Medulla oblongata (tissue), 1 donor: ENCODE data around the gene UBE2A.

Source experiments
- DNase-seq: peaks from one replicate; pipeline ENCODE4 v3.0.0-alpha.2; 2015; ENCODE audit errors: extremely low spot score

The UBE2A gene

GRCh38 chrX:119574394-119575266 lies at the start of gene UBE2A:
UBE2A (plus strand) TSS chrX:119574563; CDS start chrX:119574712, 149 bp downstream.
- peak; percentile 83 for DNase-seq

GRCh38 chrX:119529345-119530276 lies 44.8 kb upstream of the UBE2A start:
- DNase-seq = no peak

DNA sequence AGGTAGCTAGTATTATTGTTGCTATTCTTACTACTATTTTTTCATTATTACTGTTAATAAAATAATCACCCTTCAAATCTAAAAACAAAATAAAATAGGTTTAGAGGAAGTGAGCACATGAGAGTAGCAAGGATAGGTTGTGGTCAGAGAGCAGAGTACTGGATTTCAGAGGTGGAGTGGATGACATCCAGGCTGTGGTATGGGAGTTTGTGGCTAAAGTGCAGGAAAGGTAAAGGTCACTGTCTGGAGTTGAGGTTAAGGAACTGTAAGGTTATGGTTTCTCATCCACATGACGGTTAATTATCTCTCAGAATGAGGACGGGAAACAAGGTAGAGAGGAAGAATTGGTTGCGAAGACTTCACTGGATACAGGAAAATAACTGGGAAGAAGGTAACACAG lies 36.9 kb upstream of the UBE2A start:
- no peak for DNase-seq

DNA sequence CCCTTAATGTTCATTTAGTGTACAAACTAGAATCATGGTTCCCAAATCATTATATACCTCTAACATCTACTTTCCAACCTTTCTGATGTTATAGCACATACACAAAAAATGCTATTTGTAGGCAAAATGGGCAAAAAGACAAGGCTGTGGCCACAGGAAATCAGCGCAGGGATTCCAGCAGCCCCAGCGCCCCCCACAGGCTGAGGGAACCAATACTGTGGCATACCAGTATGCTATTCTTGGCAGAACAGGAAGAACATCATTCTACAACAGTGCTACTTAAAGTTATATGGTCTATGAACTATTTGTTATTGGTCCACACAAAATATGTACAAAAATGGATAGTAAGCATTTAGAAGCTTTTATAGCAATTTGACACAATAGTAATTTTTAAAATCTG lies 34.5 kb upstream of the UBE2A start:
- DNase-seq = no peak

DNA sequence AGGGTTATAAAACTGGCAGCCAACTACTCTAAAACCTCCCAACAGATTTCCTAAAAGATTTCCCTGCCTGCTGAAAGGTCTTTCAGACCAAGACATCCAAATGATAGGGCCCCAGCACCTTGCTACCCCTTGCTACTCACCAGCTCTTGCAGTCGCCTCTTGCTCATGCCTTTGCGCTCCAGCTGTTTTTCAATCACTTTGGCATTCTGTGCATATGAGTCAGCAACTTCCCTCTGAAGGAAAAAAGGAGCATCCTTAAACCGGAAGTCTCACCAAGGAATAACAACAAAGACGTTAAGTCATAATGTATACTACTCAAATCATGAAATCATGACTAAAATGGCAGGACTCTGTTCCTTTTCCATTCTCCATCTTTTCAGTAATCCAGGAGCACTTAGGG lies 33.2 kb upstream of the UBE2A start:
- DNase-seq = no peak

DNA sequence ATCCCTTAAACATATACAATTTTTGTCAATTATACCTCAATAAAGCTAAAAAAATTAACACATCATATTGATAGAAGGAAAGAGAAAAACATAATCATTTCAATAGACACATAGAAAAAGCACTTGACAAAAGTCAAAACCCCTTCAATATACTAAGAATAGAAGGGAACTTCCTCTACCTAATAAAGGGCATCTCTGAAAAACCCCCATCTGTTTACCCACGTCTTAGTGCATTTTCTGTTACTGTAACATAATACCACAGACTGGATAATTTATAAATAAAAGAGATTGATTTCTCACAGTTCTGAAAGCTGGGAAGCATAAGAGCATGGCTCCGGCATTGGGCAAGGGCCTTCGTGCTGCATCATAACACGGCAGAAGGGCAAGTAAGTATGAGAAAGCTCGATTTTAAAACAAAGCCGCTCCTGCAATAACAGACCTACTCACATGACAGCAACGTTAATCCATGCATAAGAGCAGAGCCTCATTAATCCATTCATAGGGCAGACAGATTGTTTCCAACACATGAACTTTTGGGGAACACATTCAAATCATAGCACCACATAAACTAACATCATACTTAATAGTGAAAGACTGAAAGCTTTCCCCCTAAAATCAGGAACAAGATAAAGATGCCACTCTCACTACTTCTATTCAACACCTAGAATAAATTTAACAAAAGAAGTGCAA lies 24.9 kb upstream of the UBE2A start:
- DNase-seq = no peak

DNA sequence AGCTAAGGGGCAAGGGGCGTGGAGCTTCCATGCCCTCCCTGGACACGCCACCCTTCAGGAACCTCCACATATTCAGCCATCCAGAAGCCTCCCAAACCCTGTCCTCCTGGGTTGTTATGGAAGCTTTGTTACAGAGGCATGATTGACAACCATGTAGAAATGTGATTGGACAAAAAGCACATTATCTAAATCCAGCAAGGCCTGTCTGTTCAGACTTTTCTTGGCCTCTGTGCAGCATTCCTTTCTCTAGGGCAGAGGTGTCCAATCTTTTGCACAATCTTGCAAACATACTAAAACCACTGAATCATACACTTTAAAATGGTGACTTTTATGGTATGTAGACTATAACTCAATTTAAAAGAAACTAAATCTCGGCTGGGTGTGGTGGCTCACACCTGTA lies 21.9 kb upstream of the UBE2A start:
- DNase-seq = no peak

DNA sequence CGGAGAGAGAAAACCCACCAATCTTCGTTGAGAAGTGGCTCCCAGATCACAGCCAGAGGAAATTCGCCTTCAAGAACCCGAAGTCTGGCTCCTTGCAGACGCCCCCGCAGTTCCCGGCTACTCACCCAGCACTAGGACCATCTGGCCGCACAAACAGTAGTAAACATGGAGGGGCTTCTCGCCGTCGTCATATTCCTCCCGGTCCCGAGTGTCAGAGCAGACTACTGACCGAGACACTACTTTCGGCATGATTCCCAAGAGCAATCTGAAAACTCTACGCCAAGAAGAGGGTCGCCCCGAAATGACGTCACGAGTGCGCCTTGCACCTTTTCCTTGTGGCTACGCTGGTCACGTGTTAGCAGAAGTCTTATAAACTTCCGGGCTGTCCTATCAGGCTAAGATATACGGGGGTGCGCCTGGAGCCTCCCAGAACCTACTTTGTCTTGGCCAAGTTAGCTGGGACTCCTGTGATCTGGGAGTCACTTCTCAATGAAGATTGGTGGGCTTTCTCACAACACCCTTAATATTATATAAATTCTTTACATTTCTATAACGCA lies 9.2 kb upstream of the UBE2A start, which contains the start of gene STEEP1:
Gene STEEP1 (minus strand): TSS at position 303 of the 557 bp plus-strand sequence. CDS start 54 bp downstream, at position 249.
- peak; percentile 87 for DNase-seq

- no peak for DNase-seq
Observed at GRCh38 chrX:119570351-119570835, 4.0 kb upstream of the UBE2A start.

GRCh38 chrX:119573222-119573621 lies 1.1 kb upstream of the UBE2A start:
- no peak for DNase-seq

DNA sequence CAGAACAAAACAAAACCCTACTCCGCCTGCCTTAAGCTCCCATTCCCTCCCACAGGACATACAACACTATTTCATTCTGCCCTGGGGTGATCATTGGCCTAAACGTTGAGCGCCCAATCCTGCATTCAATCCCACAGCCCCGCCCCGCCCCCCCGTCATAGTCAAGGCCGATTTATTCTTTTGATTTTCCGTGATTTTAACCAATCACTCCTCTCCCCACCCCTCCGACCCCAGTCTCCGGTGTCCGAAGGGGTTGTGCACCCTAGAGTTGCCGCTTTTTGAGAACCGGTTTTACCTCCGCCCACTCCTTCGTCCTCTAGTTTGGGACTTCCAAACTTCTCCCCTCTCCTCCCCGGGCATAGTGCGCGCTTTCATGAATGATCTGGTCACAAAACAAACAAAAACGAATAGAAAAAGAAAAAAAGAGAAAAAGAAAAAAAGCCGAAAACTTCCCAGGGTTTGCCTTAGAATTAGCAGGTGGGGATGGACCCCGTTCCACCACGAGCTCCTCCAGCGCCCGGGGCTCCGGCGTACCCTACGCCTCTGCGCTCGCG lies 446 bp upstream of the UBE2A start:
- peak; percentile 24 for DNase-seq

DNA sequence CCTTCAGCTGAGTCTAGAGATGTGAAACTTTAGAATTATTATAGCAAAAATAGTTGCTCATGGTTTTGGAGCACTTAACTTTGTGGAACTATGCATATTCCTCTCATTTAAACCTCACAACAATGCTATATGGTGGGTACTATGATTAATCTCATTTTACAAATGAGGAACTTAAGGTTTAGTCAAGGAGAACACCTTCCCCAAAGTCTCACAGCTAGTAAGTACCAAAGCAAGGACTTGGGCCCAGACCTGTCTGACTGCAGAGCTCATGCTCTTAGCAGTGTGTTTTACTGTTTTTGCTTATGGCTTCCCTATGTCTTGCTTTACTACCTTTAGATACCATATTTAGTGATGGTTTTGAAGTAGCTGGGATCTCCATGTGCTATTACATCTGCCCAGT lies 5.1 kb downstream of the UBE2A start:
- no peak for DNase-seq

DNA sequence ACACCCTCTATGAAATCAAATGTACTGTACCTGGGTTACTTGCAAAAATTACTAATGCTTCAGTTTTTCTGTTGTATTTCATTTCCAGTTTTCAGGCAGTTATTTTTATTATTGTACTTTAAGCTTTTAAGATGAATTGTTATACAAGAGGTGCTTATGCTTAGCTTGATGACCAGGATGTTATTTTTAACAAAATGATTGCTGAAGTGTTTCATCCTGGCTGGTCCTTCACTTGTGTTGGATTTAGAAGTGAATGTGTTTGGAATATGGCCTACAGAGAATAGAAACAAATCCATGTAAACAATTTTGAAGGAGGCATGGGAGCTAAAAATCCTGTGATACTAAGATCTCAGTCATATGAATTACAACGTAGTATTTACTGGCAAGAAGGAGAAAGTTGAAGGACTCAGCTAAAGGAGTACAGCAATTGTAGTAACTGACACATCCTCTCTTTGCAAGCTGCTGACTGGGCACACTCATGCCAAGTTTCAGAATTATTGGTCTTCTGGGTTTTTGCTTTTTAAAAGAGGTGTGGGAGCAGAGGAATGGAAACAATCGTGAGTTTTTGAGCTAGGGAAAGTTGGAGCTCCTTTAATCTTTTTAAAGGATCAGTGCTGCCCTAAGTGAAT lies 9.2 kb downstream of the UBE2A start:
- DNase-seq = no peak

DNA sequence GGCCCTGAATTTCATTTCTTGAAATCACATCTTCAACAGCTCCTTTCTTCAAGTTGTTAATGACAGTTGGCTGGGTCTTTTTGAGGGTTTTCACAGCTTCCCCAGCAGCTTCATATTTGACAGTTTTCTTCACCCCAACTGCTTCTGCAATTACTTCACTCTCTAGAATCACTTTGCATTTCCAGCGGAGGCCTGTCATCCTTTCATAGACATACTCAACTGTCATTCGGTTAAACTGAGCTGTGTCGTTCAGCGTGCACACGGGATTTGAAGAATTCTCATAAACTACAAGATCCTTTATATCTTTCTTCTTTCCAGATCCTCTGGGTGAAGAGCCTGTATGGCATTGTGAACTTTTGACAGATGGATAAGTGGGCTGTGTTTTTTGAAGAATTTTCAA lies 15.4 kb downstream of the UBE2A start:
- DNase-seq = no peak

- no peak for DNase-seq
Observed at GRCh38 chrX:119602701-119603255, 28.4 kb downstream of the UBE2A start.

GRCh38 chrX:119604766-119605463 lies 30.6 kb downstream of the UBE2A start:
- peak; percentile 7 for DNase-seq

DNA sequence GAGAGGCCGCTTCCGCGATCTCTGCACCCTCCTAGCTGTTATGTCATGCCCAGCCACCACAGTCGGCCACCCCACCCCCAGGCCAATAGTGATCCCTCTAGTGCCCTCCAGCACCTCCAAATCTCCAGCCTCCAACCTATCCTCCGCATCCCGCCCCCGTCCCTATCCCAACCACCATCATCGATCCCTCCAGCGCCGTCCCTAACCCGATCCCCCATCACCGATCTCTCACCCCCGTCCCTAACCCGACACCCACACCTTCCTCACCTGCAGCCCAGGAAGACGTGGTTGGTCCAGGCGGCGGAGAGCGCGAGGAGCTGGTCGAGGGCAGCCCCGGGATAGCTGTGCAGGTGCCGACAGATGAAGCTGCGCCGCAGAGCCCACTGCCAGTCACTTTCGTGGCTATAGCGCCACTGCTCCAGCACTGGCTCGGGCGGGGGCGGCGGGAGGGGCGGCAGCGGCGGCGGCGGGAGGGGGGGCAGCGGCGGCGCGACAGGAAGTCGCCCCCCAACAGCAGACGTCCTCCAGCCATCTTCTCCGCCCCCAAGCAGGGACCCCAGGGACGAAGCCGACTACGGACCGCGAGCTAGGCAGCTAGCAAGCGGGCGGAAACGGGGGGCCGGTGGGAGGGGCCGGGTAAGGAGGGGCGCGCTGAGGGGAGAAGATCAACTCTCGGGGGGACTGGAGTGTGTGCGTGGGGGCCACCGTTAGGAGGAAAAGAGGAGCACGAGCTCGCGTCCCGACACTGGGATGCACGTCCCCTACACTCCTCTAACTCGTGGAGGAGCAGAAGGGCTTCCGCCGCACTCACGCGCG lies 31.3 kb downstream of the UBE2A start:
- peak; percentile 22 for DNase-seq

GRCh38 chrX:119606280-119607017 lies 32.1 kb downstream of the UBE2A start, which contains the start of gene NKRF:
NKRF (minus strand) TSS chrX:119606424.
- DNase-seq = peak; percentile 95
